GM19452 (cell line): Measurements from ENCODE around the gene ZNF638.
"Not testable (repeated sequence)": the region's sequence is repeated elsewhere in the genome, so short reads cannot be mapped to it uniquely, and the experiment has no call there.

ENCODE experiments used
- ATAC-seq: cut with Tn5 transposase; IDR thresholded peaks from one replicate; pipeline ENCODE4 v1.9.1; 2021; ENCODE audit not compliant: unreplicated experiment

The ZNF638 gene

DNA sequence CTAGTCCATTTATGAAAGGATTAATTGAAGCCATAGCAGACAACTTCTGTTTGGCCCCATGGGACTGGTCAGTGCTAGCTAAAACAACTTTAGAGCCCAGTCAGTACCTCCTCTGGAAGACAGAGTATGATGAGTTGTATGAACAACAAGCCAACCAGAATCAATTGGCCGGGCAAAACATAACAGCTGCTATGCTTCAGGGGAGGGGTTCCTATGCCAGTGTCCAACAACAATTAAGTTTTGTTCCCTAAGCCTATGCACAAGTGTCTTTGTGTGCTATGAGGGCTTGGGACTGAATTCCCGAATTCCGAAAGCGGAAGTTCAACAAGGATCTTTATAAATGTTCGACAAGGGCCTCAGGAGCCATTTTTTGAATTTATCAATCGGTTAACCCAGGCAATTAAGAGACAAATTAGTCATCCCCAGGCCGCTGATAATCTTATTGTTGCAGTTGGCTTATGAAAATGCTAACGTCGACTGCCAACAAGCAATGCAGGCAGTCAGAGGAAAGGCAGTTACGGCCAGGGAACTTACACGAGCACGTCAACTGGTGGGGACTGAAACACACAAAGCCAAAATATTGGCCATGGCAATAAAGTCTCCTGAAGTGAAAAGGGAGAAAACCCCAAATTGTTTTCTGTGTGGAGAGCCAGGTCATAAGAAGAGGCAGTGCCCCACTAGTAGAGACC is 57.9 kb downstream of the ZNF638 start:
- no peak for ATAC-seq

DNA sequence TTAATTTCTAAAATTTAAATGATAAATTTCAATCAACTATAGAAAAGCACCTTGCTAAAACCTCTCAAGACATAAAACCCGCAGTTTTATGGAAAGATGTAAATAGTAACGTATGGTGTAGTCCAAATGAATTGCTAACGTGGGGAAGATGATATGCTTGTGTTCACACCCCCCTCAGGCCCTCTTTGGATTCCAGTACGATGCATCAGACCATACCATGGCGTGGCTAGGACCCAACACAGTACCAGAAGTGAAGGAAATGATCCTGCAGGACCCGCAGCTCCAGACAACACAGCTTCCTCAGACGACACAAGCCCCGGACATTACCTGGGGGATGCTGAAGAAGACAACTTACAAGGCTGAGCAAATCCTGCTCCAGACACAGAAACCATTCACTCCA is 61.6 kb downstream of the ZNF638 start:
- ATAC-seq = no peak

DNA sequence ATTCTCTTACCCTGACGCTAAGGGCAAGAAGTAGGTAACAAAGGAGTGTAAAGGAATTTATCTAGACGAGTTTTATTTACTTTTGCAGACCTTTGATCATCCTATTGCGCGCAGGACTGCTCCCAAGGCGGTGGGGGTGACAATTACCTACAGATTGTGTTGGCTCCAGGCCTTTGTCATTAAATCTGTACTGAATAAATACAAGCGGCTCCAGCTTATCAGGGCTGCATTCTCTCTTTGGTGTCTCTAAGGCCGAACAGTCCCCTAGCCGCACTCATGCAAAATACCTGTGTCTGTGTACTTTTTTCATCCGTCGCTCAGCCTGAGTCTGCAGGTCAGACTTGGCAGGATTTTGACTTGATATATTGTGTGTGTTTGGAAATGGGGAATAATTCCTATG is 63.9 kb downstream of the ZNF638 start:
- no peak for ATAC-seq

DNA sequence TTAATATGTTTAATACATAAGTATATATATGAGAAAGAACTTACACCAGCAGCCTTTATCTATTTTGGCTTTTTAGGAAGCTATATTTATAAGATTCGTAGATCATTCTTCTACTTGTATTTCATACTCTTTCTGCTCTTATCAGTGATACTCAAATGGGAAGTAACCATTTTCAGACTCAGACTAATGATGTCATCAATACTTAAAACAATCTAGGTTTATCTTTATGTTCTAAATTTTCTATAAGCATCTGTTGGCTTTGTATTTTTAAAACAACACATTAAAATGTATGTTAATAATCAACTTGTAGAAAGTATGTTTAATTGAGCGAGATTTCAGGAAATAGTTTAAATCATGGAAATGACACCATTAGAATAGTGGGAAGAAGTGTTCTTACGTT is 70.8 kb downstream of the ZNF638 start:
- ATAC-seq = no peak

- ATAC-seq = no peak
Measured at GRCh38 chr2:71409611-71410010, 78.0 kb downstream of the ZNF638 start.

DNA sequence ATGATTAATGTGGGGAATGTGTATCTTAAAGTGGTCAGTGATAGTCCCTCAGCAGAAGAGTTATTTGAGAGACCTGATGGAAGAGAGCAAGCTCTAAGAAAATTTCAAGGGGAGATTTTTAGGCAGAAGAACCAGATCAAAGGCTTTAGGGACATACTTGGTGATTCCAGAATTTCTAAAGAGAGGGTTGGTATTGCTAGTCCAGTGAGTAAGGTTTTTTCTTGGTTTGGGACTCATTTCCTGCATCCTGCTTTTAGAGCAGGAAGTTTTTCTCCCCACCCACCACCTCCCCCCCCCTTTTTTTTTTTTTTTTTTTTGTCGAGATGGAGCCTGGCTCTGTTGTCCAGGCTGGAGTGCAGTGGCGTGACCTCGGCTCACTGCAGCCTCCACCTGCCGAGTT is 79.1 kb downstream of the ZNF638 start:
- no peak for ATAC-seq

DNA sequence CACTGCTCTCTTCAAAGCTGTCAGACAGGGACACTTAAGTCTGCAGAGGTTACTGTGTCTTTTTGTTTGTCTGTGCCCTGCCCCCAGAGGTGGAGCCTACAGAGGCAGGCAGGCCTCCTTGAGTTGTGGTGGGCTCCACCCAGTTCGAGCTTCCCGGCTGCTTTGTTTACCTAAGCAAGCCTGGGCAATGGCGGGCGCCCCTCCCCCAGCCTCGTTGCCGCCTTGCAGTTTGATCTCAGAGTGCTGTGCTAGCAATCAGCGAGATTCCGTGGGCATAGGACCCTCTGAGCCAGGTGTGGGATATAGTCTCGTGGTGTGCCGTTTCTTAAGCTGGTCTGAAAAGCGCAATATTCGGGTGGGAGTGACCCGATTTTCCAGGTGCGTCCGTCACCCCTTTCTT is 85.3 kb downstream of the ZNF638 start:
- ATAC-seq = not testable (repeated sequence)

GRCh38 chr2:71417300-71418202 is 86.0 kb downstream of the ZNF638 start:
- ATAC-seq = no peak

DNA sequence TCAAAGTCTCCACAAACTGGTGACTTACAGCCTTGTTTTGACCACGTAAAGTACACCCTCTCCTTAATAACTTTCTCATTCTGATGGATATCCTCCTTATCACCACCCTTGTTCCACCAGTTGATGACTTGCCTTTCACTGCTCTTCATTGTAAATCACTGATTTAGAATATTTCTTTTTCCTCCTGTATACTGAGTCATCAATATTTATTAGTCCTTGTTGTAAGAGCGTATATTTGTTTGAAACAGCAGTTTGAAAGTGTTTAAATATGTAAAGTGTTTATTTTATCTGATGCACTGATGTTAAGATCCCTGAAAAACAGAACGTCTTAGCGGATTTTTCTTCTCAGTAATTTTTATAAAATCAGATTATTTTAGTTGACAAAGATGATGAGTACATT is 87.6 kb downstream of the ZNF638 start:
- no peak for ATAC-seq

GRCh38 chr2:71419976-71420375 is 88.4 kb downstream of the ZNF638 start:
- ATAC-seq = no peak

- no peak for ATAC-seq
Measured at GRCh38 chr2:71422786-71423185, 91.2 kb downstream of the ZNF638 start.

DNA sequence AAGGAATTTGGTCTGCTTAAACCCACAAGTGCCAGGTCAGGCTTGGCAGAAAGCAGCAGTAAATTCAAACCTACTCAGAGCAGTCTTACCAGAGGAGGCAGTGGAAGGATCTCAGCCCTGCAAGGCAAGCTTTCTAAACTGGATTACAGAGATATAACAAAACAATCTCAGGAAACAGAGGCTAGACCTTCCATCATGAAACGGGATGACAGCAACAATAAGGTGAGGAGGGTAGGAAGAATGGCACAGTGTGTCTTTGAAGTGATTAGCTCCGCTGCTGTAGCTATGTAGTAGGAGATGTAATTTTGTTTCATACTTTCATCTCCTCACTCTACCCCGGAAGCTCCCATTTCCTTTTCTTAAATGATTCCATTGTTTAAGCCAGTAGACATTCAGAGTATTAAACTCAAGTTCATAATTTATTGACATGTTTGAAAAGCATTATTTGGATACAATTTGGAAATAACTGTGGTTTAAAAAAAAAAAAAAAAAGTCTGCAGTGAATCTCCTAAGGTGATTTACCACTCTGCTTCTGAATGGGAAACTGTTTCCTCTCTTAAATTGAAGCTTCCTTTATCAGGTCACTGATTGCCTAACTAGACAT is 92.3 kb downstream of the ZNF638 start:
- ATAC-seq = no peak

DNA sequence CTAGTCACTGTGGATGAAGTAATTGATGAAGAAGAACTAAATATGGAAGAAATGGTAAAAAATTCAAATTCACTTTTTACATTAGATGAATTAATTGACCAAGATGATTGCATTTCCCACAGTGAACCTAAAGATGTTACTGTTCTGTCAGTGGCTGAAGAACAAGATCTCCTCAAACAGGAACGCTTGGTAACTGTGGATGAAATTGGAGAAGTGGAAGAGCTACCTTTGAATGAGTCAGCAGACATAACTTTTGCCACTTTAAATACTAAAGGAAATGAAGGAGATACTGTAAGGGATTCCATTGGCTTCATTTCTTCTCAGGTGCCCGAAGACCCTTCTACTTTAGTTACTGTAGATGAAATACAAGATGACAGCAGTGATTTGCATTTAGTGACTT is 95.1 kb downstream of the ZNF638 start:
- ATAC-seq = no peak

- ATAC-seq = no peak
Measured at GRCh38 chr2:71428472-71429383, 97.1 kb downstream of the ZNF638 start.

- ATAC-seq = not testable (repeated sequence)
Measured at GRCh38 chr2:71445142-71445541, 113.6 kb downstream of the ZNF638 start.

GRCh38 chr2:71446505-71446904 is 114.9 kb downstream of the ZNF638 start:
- no peak for ATAC-seq

- no peak for ATAC-seq
Measured at GRCh38 chr2:71449343-71449742, 117.8 kb downstream of the ZNF638 start.

- no peak for ATAC-seq
Measured at GRCh38 chr2:71451705-71452104, 120.1 kb downstream of the ZNF638 start.

DNA sequence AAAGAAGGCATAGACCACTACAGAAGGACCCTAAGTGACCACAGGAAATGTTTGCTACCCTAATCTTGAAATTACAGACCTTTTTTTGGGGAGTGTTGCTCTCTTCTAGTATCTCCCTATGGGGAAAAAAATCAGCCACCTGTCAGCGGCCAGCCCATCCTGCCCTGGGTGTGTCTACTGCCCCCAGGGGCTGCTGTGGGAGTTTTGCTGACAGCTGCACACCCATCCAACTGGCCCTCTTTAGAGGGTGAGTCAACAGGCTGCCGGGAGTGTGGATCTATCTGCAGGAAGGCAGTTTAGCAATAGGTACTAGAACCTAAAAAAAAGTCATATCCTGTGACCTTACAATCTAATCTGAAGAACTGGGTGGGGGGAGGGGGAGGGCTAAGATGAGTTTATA is 121.0 kb downstream of the ZNF638 start:
- no peak for ATAC-seq

DNA sequence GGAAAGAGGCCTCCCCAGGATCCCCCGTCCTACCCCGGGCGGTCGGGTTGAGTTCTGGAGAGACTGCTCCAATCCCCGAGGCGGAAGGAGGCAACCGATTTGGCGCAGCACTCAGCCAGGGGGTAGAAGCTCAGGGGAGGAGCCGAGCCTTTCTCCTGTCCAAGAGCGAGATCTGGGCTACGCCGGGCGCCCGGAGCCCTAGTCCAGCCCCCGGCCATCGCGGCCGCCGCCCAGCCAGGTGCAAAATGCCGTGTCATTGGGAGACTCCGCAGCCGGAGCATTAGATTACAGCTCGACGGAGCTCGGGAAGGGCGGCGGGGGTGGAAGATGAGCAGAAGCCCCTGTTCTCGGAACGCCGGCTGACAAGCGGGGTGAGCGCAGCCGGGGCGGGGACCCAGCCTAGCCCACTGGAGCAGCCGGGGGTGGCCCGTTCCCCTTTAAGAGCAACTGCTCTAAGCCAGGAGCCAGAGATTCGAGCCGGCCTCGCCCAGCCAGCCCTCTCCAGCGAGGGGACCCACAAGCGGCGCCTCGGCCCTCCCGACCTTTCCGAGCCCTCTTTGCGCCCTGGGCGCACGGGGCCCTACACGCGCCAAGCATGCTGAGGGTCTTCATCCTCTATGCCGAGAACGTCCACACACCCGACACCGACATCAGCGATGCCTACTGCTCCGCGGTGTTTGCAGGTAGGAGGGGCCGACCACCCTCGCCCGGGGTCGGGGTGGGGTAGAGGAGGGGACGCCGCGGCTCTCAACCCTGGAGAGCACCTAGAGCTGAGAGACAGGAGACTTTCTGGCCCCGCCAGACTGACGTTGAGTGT is 122.0 kb downstream of the ZNF638 start, which contains the start of gene DYSF:
DYSF (plus strand) TSS at position 158 of the 817 bp plus-strand sequence.
- no peak for ATAC-seq
